SJCRH30 (cell line): ENCODE data around the gene KCNJ14. TPM values are rescaled to one million over a fixed set of nuclear protein-coding genes. Genes with fewer than 3 reads are reported as not detected.
A peak's percentile ranks its signal among the peaks of the same experiment; 100 is the strongest.

Experiments used
- DNase-seq, 2 experiments: peaks; one replicate each; pipeline ENCODE4 v3.0.0-alpha.2; 2015 to 2020
- H3K27ac ChIP-seq: fragments of 250-450 bp; sonication (Bioruptor Pico); 2 replicates; pipeline ENCODE4 v1.5.1; 2020; ENCODE audit warnings: mild to moderate bottlenecking, moderate library complexity
- H3K27me3 ChIP-seq: fragments of 250-450 bp; sonication (Bioruptor Pico); 2 replicates; pipeline ENCODE4 v1.5.1; 2020; ENCODE audit warnings: mild to moderate bottlenecking, moderate library complexity
- H3K36me3 ChIP-seq: fragments of 250-450 bp; sonication (Bioruptor Pico); 2 replicates; pipeline ENCODE4 v1.5.1; 2020; ENCODE audit warnings: mild to moderate bottlenecking, moderate library complexity
- H3K4me1 ChIP-seq: fragments of 250-450 bp; sonication (Bioruptor Pico); 2 replicates; pipeline ENCODE4 v1.5.1; 2020; ENCODE audit warnings: mild to moderate bottlenecking, moderate library complexity
- H3K4me3 ChIP-seq: fragments of 250-450 bp; sonication (Bioruptor Pico); 2 replicates; pipeline ENCODE4 v1.5.1; 2020; ENCODE audit warnings: mild to moderate bottlenecking, moderate library complexity
- H3K9me3 ChIP-seq: fragments of 250-450 bp; sonication (Bioruptor Pico); replicated peaks from 2 replicates; pipeline ENCODE4 v1.5.1; 2020; ENCODE audit warnings: mild to moderate bottlenecking, moderate library complexity
- total RNA-seq: library from RNA; depleted of rRNA; stranded (reverse); fragments of >200 nt; shearing (Covaris generic); gene quantifications from 2 replicates; pipeline ENCODE4 v1.2.3, GENCODE V29; 2014; rRNA removed

The KCNJ14 gene
- 0.41 and 0.57 TPM in 2 replicates for total RNA-seq

DNA sequence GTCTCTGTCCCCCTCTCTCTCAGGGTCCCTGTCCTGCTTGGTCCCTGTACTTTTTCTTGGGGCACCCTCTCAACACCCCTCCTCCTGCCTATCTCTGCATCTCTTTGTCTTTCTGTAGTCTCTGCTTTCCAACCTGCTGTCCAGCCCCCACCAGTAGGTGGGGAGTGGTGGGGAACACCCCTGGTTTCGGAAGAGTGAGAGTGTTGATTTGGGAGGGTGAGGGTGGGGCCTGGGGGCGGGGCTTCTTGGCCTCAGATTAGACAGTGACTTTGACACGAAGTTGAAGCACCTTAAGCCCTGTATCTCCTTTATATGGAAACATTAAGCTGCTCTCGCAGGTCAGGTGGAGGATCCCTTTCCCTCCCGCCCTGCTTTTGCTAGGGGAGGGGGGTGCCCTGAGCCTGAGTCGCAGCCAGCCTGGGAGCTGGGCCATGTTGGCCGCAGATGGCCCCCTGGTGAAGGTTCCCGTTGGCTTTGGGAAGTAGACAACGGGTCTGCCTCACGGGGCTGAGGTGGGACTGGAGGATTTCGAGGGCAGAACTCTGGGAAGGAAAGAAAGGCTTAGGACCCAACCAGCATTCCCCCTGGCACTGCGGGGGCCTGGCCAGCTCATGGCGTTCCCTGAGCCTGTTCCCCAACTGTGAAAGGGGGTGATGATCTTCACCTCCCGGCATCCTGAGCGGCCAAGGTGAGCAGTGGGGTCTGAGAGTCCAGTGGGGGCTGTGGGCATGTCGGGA is at the start of gene KCNJ14:
KCNJ14 (plus strand) TSS at position 404 of the 737 bp plus-strand sequence. CDS start 6,151 bp downstream, outside the sequence.
- no peaks in the 10 kb centered on the region for H3K4me1 ChIP-seq
- H3K36me3 ChIP-seq, result peaks cover 36% of the 10 kb centered on the region
- no peak for DNase-seq
- no peak within 1 kb of the TSS for H3K4me3 ChIP-seq
- H3K27me3 ChIP-seq, result no peaks in the 10 kb centered on the region
- H3K9me3 ChIP-seq, result no peaks in the 10 kb centered on the region
- H3K27ac ChIP-seq, result no peak within 1 kb of the TSS

GRCh38 chr19:48405850-48406249 is 49.5 kb upstream of the KCNJ14 start:
- Histone ChIP-seq H3K9me3 (no peaks in the 10 kb centered on the region), H3K27me3 (no peaks in the 10 kb centered on the region), H3K4me3 (no peak overlapping the region), H3K4me1 (no peaks in the 10 kb centered on the region), H3K27ac (no peak overlapping the region), H3K36me3 (no peaks in the 10 kb centered on the region)
- DNase-seq, result no peak

DNA sequence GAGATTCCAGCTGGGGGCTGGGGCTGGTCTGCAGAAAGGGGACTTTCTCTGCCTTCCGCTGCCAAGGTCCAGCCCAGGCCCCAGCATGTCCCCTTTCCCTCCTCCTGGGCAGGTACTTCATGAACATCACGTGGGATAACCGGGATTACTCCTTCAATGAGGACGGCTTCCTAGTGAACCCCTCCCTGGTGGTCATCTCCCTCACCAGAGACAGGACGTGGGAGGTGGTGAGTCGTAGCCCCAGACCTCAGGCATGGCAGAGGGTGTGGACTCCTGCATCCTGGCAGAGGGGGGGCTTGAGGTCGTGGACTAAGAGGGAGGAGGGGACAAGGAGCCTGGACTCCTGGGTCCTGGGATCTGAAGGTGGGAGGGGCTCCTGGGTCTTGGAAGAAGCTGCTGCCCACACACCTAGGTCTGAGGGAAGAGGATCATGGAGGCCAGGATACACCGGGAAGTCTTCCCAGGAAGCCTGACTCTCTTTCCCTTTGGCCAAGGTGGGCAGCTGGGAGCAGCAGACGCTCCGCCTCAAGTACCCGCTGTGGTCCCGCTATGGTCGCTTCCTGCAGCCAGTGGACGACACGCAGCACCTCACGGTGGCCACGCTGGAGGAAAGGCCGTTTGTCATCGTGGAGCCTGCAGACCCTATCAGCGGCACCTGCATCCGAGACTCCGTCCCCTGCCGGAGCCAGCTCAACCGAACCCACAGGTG is 41.3 kb upstream of the KCNJ14 start:
- Histone ChIP-seq H3K27ac (no peak overlapping the region), H3K27me3 (no peaks in the 10 kb centered on the region), H3K36me3 (no peaks in the 10 kb centered on the region), H3K4me3 (no peak overlapping the region), H3K9me3 (no peaks in the 10 kb centered on the region), H3K4me1 (no peaks in the 10 kb centered on the region)
- no peak for DNase-seq

DNA sequence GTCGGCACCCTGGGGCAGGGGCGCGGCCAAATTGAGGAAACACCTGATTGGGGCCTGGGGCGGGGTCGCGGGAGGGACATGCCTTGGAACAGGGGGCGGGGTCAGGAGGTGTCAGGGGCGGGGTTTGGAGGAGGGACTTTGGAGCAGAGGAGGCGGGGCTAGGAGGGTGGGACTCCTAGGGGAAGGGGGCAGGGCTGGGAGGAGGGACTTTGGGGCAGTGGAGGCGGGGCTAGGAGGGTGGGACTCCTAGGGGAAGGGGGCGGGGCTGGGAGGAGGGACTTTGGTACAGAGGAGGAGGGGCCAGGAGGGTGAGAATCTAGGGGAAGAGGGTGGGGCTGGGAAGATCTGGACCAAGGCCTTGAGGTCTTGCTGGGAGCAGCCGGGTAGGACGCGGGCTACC is 40.0 kb upstream of the KCNJ14 start:
- no peak overlapping the region for H3K4me3 ChIP-seq
- peak; percentile 72 to 79 for DNase-seq
- H3K4me1 ChIP-seq, result no peaks in the 10 kb centered on the region
- no peaks in the 10 kb centered on the region for H3K27me3 ChIP-seq
- no peaks in the 10 kb centered on the region for H3K9me3 ChIP-seq
- no peak overlapping the region for H3K27ac ChIP-seq
- H3K36me3 ChIP-seq, result no peaks in the 10 kb centered on the region

- Histone ChIP-seq H3K27me3 (no peaks in the 10 kb centered on the region), H3K36me3 (no peaks in the 10 kb centered on the region), H3K9me3 (no peaks in the 10 kb centered on the region), H3K4me1 (no peaks in the 10 kb centered on the region), H3K27ac (no peak overlapping the region), H3K4me3 (no peak overlapping the region)
- DNase-seq, result no peak
Observed at GRCh38 chr19:48415806-48416221, 39.6 kb upstream of the KCNJ14 start.

DNA sequence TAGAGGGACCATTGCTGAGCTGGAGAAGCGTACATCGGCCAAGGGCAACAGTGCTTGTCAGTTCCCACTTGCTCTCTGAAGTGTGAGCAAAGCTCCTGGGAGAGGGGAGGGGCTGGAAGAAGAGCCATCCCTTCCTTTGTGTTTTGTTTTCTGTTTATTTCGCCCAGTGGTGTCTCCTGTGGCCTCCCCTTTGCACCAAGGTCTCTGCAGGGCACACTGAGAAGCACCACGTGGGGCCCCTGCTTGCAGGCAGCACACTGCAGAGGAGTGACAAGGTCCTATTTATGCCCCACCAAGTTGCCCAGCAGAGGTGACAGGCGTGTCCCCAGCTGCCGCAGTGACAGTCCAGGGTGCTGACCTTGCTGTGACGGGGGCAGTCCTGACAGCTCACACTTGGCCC is 38.0 kb upstream of the KCNJ14 start:
- H3K27ac ChIP-seq, result no peak overlapping the region

GRCh38 chr19:48418317-48419064 is 36.9 kb upstream of the KCNJ14 start:
- Histone ChIP-seq H3K4me1 (no peaks in the 10 kb centered on the region), H3K27ac (no peak overlapping the region), H3K9me3 (no peaks in the 10 kb centered on the region), H3K36me3 (no peaks in the 10 kb centered on the region), H3K27me3 (0 out of 2 replicates have a peak, but pooled peaks cover 4% of the 10 kb centered on the region), H3K4me3 (no peak overlapping the region)
- DNase-seq, result no peak

More for the DNA sequence above, 38.0 kb upstream of the KCNJ14 start:
- Histone ChIP-seq H3K4me1 (no peaks in the 10 kb centered on the region), H3K36me3 (no peaks in the 10 kb centered on the region), H3K4me3 (no peak overlapping the region), H3K27me3 (0 out of 2 replicates have a peak, but pooled peaks cover 4% of the 10 kb centered on the region), H3K9me3 (no peaks in the 10 kb centered on the region)
- no peak for DNase-seq

DNA sequence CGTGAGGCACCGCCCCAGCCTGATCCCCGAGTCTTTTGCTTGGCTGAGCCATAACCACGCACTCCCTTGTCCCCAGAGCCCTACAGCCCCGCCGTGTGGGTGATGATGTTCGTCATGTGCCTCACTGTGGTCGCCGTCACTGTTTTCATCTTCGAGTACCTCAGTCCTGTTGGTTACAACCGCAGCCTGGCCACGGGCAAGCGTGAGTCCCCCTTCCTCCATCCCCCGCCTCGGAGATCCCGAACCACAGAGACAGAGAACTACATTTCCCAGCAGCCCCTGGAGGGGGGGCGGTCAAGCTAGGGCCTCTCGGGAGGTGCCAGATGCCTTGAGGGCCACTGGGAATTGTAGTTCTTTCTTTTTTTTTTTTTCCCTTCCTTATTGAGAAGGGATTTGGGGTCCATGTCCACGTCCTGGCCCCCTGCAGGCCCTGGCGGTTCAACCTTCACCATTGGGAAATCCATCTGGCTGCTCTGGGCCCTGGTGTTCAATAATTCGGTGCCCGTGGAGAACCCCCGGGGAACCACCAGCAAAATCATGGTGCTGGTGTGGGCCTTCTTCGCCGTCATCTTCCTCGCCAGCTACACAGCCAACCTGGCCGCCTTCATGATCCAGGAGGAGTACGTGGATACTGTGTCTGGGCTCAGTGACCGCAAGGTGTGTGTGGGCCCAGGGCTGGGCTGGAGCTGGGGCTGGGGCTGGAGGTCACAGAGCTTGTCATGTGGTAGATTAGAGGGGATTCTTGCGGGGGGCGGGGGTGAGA is 36.0 kb upstream of the KCNJ14 start:
- Histone ChIP-seq H3K4me3 (no peak overlapping the region), H3K36me3 (no peaks in the 10 kb centered on the region), H3K27ac (no peak overlapping the region), H3K9me3 (no peaks in the 10 kb centered on the region), H3K4me1 (0 out of 2 replicates have a peak, but pooled peaks cover under 1% of the 10 kb centered on the region), H3K27me3 (0 out of 2 replicates have a peak, but pooled peaks cover 4% of the 10 kb centered on the region)
- peak; percentile 54 to 63 for DNase-seq

GRCh38 chr19:48421548-48421947 is 33.8 kb upstream of the KCNJ14 start:
- Histone ChIP-seq H3K4me1 (0 out of 2 replicates have a peak, but pooled peaks cover 3% of the 10 kb centered on the region), H3K27me3 (0 out of 2 replicates have a peak, but pooled peaks cover 4% of the 10 kb centered on the region), H3K4me3 (no peak overlapping the region), H3K36me3 (no peaks in the 10 kb centered on the region), H3K9me3 (no peaks in the 10 kb centered on the region), H3K27ac (no peak overlapping the region)
- DNase-seq, result no peak

DNA sequence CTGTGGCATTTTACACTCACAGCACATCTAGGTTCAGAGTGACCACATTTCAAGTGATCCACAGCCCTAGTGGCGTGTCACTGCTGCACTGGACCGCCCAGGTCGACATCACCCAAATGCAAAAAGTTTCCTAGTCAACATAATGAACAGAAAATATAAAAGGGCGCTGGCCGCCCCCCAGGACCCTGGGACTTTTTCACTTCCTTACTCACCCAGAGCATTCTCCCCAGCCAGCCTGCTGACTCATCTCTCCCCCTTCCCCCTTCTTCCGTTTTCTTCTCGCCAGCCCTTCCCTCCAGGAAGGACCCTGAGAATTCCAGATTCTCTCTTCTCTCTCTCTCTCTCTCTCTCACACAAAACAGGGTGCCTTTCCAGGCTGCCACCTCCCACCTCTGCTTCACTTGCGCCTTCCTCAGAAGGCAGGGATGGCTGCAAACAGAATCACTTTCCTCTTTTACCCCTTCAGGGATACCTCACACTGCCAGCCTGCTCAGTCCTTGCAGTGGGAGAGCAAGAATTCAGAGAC is 30.6 kb upstream of the KCNJ14 start:
- Histone ChIP-seq H3K9me3 (no peaks in the 10 kb centered on the region), H3K4me3 (peak overlapping the region; percentile 23), H3K27ac (no peak overlapping the region; the same call in 1 of the 2 replicates), H3K27me3 (0 out of 2 replicates have a peak, but pooled peaks cover 4% of the 10 kb centered on the region), H3K4me1 (0 out of 2 replicates have a peak, but pooled peaks cover 3% of the 10 kb centered on the region), H3K36me3 (no peaks in the 10 kb centered on the region)
- peak; percentile 34 to 40 for DNase-seq

- H3K4me1 ChIP-seq, result 0 out of 2 replicates have a peak, but pooled peaks cover 3% of the 10 kb centered on the region
- no peaks in the 10 kb centered on the region for H3K36me3 ChIP-seq
- no peak for DNase-seq
- no peaks in the 10 kb centered on the region for H3K27me3 ChIP-seq
- no peak overlapping the region for H3K4me3 ChIP-seq
- H3K27ac ChIP-seq, result no peak overlapping the region
- H3K9me3 ChIP-seq, result no peaks in the 10 kb centered on the region
Observed at GRCh38 chr19:48428670-48429069, 26.7 kb upstream of the KCNJ14 start.

DNA sequence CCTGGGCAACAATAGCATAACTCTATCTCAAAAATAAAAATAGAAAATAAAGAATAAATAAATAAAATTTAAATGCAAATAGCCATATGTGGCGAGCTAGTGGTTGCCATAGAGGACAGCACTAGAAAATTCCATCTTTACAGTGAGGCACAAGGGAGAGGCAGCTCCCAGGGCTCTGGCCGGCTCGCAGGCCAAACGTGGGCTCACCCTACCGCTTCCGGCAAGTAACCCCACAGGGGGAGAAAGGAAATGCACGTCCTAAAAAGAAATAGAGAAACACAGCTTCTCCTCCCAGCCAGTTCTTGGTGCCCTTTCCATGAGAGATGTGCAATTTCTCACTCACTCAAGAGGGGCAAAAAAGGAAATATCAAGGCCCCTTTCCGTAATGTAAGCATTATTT is 22.0 kb upstream of the KCNJ14 start:
- no peaks in the 10 kb centered on the region; the same call in 1 of the 2 replicates for H3K27me3 ChIP-seq
- H3K27ac ChIP-seq, result no peak overlapping the region
- no peaks in the 10 kb centered on the region for H3K4me1 ChIP-seq
- no peaks in the 10 kb centered on the region for H3K36me3 ChIP-seq
- DNase-seq, result no peak
- H3K9me3 ChIP-seq, result no peaks in the 10 kb centered on the region
- no peak overlapping the region for H3K4me3 ChIP-seq

- H3K36me3 ChIP-seq, result no peaks in the 10 kb centered on the region
- H3K9me3 ChIP-seq, result no peaks in the 10 kb centered on the region
- no peaks in the 10 kb centered on the region for H3K4me1 ChIP-seq
- no peaks in the 10 kb centered on the region; the same call in 1 of the 2 replicates for H3K27me3 ChIP-seq
- H3K27ac ChIP-seq, result no peak overlapping the region
- no peak for DNase-seq
- no peak overlapping the region for H3K4me3 ChIP-seq
Observed at GRCh38 chr19:48436586-48436985, 18.8 kb upstream of the KCNJ14 start.
